Measurements from ENCODE around the gene FUT6.
A peak's percentile ranks its signal among the peaks of the same experiment; 100 is the strongest.

Gene FUT6

DNA sequence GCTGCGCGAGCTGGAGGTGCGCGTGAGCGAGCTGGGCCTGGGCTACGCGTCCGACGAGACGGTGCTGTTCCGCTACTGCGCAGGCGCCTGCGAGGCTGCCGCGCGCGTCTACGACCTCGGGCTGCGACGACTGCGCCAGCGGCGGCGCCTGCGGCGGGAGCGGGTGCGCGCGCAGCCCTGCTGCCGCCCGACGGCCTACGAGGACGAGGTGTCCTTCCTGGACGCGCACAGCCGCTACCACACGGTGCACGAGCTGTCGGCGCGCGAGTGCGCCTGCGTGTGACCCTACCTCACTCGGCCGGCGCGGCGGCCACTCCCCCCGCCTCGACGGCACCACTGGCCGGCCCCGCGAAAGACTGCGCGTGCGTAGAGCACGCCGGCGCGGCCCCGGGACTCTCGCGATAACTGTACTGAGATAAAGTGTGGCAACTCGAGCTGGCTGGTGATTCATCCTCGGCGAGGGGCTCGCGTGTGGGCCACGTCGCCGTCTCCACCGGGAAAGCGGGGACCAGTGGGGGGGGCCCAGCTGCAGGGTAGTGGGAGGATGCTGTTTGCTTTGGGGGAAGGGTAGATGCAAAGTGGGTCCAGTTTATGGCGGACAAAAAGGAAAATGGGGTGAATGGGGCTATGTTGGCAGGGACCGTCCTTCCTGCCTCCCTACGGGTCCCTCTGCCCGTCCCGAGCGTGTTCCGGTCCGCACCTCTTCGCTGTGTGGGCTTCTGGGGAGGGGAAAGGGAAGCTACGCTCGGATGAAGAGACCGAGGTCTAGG, 11.4 kb downstream of the FUT6 start:
- peak; percentile 86 for DNase-seq (ENCODE audit: low read depth, low spot score)

DNA sequence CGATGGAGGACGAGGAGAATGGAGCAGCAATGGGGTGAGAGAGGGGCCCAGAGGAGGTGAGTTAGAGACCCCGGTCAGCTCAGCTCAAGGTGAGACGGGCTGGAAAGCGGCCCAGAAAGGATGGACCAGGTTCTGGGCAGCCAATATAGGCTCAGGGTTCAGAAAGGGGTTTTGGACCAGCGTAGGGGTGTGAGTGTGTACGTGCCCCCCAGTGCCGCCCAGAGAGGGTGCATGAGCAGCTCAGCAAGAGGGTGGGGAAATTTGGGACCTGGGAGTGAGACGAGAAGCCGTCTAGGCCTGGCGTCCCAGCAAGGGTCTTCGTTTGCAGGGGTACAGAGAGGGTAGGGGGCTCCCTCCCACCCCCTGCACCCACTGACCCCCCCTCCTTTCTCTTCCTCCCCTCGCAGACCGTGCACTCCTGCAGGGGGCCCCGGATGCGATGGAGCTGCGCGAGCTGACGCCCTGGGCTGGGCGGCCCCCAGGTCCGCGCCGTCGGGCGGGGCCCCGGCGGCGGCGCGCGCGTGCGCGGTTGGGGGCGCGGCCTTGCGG, 12.1 kb downstream of the FUT6 start:
- no peak for DNase-seq (ENCODE audit: low read depth, low spot score)

DNA sequence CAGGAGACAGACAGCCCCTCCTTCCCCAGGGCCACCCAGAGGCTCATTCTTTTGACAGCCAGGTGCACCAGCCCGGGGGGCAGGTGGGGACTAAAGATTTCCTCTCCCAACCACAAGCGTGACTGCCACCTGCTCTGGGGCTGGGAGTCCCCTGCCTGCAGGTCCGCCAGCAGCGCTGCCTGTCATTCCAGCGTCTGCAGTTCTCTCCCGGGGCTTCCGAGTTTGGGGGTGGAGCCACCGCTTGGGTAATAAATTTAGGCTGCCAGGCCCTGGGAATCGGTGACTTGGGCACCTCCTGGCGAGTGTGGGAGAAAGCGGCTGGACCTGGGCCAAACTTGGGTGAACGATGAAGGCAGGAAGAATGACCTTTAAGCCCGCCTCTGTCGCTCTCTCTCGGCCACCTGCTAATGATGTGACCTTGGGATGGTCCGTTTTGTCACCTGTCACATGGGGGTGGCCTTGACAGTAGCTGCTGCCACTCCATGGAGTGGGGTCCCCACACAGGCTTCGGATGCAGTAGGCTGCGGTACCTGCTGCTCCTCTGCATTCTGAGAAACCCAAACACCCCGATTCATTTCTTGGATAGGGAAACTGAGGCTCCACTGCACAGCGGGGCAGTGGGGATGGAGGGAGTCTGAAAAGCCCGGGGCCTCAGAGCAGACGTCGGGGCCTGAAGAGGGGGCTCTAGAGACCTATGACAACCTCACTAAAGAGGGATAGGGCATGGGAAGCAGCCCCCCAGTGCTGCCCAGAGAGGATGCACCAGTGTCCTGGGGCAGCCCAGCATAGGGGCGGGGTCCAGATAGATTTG, 12.8 kb downstream of the FUT6 start:
- DNase-seq (ENCODE audit: low read depth, low spot score): no peak

DNA sequence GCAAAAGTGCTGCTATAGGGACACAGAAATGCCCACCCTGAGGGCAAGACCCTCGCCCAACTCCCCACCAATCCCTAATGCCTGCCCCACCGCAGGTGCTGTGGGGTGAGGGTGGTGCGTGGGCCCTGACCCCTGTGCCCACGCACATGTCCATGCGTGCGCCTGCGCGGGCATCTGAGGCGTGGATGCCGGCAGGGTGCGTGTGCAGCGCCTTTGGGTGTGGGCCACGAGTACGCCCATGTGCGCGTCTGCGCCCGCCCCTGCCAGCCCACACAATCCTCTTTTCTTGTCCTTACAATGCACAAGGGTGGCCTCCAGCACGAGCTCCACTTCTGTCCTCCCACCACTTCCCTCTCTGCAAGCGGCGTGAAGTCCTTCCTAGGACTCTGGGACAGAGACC, 14.3 kb downstream of the FUT6 start:
- no peak for DNase-seq (ENCODE audit: low read depth, low spot score)

DNA sequence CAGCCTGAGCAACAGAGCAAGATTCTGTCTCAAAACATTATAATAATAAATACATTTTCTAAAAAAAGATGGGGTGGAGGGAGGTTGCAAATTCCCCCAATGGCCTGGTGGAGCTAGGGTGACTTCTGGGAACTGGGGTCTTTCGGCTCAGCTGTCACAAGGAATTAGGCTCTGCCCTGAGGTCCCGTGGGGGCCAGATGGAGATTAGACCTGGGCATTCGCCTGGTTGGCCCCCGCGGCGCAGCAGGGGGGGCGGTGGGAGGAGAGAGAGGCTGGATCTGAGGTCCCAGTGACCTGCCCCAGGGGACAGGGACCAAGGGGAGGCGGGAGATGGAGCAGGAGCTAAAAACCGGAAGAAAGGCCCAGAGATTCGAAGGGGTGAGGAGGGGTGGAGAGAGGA, 14.8 kb downstream of the FUT6 start:
- DNase-seq (ENCODE audit: low read depth, low spot score): no peak

DNA sequence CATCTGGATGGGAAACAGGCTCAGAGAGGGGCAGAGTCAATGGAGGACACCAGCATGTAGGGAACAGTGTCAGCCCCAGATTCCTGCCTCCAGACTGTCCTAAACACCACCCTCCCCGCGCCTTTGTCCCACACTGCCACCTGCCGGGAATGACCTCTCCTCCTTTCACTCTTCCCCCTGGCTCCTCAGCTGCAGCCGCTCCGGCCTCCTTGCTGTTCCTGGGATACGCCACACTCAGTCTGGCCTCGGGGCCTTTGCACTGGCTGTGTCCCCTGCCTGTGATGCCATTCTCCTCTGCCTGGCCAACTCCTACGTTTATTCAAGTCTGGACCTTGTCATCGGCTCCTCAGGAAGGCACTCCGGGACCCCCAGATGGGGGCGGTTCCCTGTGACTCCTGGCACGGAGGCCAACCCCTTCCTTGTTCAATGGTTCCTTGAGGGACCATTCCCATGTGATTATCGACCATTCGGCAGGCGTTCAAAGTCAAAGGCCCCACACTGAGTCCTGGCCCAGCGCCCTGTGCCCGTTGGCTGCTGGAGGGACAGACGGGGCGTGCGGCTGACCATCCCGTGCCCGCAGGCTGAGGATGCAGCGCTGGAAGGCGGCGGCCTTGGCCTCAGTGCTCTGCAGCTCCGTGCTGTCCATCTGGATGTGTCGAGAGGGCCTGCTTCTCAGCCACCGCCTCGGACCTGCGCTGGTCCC, 15.8 kb downstream of the FUT6 start:
- DNase-seq (ENCODE audit: low read depth, low spot score): no peak

DNA sequence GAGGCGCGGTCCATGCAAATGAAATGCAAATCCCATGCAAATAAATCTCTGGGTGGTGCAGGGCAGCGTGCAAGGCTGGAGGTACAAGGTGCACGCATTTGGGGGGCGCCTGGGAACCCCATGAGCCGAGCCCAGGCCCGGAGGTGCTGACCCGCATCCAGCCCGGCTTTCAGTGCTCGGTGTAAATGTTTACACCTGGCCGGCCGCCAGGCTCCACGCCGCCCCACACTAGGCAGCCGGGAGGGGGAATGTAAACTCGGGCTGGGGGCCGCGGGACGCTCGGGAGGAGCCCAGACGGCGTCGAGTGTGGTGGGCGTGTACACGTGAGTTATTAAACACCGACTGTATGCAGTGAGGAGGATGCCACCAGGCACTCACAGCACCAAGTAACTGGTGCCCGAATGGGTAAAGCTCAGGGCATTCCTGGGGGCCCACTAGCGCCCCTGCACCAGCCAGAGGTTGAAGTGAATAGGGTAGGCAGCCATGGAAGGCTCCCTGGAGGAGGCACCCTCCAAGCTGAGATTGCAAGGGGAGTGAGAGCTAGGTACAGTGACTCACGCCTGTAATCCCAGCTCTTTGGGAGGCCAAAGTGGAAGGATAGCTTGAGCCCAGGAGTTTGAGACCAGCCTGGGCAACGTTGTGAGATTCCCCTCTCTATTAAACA, 17.2 kb downstream of the FUT6 start:
- DNase-seq (ENCODE audit: low read depth, low spot score): no peak

DNA sequence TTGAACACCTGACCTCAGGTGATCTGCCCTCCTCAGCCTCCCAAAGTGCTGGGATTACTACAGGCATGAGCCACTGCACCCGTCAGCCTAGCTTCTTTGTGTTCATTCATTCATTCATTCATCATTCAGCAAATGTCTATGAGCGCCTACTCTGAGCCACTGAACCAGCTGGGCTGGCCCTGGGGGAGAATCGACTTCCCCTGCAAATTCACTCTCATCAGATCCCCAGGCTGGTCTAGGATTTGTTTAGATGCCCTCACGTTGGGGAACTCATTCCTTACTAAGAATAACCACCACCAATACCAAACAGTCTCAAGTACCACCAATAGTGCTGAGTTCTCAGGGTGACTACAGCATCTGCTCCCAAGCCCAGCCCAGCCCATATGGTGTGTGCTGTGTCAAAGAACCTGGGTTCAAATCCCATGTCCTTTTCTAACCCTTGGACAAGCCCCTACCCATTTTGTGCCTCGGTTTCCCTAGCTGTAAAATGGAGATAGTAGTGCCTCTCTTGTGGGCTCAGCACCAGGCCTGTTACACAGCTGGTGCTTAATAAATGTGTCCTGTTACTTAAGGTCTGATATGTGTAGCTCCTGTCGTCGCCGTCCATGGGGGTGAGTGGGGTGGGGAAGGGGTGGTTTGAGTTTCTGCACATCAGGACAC, 17.9 kb downstream of the FUT6 start:
- no peak for DNase-seq (ENCODE audit: low read depth, low spot score)

DNA sequence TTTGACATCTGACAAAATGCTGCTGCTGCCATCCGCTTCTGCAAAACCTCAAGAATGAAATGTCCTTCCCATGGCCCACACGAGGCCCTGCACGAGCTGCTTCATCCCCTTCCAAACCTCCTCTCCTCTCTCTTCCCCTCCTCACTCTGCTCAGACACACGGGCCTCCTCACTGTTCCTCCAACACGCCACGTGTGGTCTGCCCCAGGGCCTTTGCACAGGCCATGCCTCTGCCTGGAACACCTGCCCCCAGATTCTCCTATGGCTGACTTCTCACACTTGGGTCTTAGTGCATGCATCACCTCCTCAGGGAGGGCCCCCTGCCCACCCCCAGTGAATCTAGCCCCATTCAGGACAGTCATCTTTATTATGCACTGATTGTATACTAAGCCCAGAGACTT, 18.7 kb downstream of the FUT6 start:
- DNase-seq (ENCODE audit: low read depth, low spot score): no peak

DNA sequence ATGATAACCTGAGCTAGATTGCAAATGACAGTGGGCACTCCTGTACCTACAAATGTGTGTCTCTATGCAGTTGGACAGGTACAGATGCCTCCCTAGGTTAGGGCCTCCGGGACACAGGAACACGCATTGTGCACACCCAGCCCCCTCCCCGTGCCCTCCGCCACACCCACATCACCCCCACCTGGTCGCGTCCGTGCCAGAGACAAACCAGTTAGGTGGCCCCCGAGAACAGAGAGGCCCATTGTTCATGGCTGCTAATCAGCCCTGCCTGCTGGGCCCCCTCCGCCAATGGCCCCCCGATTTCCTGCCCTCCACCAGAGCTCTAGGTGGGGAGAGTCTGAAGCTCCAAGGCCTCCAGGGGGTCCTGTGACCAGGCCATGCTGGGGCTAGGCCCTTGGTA, 20.9 kb downstream of the FUT6 start:
- DNase-seq (ENCODE audit: low read depth, low spot score): no peak

DNA sequence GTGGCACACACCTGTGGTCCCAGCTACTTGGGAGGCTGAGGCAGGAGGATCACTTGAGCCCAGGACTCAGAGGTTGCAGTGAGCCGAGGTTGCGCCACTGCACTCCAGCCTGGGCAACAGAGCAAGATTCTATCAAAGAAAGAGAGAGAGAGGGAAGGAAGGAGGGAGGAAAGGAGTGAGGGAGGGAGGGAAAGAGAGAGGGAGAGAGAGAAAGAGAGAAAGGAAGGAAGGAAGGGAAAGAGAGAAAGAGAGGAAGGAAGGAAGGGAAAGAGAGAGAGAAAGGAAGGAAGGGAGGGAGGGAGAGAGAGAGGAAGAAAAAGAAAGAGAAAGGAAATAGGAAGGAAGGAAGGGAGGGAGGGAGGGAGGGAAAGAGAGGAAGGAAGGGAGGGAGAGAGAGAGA, 22.3 kb downstream of the FUT6 start:
- DNase-seq (ENCODE audit: low read depth, low spot score): no peak

DNA sequence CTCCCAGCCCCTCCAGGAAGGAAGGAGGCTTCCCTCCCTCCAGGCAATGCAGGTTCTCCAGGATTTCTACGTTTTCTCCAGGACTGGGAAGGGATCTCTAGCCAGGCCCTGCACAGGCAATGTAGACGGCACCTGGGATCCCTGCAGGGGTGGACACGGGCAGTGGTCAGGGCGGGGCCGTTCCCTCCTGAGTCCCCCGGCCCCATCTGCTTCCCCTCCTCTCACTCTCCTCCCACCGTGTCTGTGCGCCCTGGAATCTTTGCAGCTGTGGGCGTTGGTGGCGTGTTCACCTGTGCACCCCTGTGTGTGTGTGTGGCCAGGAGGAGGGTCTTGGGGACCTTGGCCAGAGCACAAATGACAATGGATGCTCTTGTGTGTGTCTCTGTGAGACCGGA, 24.7 kb downstream of the FUT6 start:
- no peak for DNase-seq (ENCODE audit: low read depth, low spot score)

DNA sequence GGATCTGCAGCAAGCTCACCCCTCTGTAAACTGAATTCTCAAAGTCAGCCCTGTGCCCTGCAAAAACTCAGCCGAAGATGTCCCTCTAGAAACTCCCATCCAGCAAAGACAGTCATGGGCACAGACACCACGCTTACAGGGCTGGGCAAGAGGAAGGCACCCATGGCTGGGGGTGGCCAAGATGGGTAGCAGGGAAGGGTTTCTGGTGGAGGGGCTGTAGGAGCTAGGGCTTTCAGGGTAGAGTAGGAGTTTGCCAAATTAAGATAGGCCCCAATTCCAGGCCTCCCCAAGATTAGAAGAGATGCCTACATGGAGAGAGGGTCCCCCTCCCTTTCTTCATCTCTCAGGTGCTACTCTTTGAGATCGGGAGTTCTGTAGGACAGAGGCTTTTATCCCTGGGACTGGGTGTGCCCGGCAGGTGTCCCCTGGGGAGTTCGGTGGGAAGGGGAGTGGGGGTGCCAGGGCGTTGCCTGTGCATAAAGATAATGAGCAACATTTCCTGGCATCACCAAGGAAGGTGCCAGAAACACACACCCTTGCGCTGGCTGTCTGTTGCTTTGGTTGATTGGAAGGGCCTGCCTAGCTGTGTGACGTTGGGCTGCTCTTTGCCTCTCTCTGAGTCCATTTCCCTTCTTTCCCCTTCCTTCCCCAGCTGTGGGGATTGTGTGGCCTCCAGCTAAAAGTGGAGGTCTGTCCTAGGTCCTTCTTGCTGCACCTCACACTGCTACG, 25.2 kb downstream of the FUT6 start:
- DNase-seq (ENCODE audit: low read depth, low spot score): no peak

DNA sequence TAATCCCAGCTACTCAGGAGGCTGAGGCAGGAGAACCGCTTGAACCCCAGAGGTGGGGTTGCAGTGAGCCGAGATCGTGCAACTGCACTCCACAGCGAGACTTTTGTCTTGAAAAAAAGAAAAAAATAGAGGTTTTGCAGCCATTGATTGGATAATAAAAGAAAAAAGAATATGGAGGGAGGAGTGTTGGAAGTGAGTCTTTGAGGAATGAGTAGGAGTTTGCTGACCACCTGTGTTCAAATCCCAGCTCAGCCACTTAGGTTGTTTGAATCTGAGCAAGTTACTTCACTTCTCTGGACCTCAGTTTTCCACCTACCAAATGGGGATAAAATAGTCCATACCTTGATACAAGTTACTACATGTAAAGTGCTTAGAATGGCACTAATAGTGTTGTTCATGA, 28.4 kb downstream of the FUT6 start:
- DNase-seq (ENCODE audit: low read depth, low spot score): no peak

DNA sequence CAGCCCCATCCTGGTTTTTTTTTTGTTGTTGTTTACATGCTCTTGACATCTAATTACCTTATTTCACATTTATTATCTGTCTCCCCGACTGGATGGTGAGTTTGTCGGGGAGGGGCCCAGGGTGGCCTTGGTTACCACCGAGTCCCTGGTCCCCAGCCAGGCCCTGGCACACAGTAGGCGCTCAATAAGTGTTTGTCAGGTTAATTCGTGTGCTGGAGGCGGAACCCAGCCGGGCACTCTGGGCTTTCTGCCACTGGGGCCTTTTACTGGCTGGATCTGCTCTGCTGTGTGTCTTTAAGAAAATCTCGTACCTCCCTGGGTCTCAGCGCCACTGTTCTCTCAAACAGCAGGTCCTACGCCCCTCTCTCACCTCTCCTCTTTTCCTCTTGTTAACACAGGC, 30.0 kb downstream of the FUT6 start:
- no peak for DNase-seq (ENCODE audit: low read depth, low spot score)

DNA sequence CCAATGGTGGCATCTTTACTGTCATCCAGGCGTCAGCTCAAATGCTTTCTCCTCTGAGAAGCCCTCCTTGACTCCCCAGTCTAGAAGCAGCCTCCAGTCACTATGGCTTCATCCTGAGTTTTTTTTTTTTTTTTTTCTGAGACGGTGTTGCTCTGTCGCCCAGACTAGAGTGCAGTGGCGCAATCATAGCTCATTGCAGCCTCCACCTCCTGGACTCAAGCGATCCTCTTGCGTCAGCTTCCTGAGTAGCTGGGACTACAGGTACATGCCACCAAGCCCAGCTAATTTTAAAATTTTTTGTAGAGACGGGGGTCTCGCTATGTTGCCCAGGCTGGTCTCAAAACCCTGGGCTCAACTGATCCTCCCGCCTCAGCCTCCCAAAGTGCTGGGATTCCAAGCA, 30.4 kb downstream of the FUT6 start:
- no peak for DNase-seq (ENCODE audit: low read depth, low spot score)

DNA sequence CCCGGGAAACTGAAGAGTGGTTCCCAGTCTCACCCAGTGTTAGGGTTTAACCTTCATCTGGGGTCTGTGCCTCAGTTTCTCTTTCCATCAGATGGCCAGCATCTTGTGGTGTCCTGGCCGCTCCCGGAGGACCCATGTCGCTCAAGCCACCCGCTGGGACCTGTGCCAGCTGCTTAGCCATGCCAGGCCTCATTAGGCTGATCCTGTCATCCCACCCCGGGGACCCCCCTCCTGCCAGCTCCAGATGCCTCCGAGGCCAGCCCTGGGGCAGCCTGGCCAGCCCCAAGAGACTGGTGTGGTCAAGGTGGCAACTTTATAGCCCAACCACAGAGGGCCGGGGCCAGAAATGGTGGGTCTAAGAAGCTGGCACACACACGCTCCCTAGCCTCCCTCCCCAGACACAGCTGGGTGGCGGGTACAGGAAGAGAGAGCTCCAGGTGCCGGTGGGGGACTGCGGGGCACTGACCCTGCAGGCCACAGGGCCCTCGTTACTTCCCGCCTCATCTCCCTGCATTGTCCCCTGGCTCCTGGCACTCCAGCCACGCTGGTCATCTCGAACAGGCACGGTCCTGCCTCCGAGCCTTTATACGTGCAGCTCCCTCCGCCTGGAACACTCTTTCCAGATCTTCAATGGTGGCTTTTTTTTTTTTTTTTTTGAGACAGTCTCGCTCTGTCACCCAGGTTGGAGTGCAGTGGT, 31.2 kb downstream of the FUT6 start:
- no peak for DNase-seq (ENCODE audit: low read depth, low spot score)

DNA sequence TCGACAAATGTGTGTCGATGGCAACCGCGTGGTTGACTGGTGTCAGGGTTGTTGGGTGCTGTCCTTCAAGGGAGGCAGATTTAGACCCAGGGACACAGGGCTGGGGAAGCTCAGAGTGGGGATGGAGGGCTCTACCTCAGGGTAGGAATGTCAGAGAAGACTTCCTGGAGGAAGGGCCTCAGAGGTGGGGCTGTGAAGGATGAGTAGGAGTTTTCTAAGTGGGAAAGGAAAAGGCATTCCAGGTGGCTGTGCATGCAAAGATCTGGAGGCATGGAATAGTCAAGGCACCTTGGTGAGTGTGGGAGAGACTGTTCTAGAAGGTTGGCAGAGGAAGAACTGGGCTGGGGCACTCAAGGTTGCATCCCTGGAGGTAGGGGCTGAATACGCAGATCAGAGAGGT, 32.6 kb downstream of the FUT6 start:
- no peak for DNase-seq (ENCODE audit: low read depth, low spot score)

DNA sequence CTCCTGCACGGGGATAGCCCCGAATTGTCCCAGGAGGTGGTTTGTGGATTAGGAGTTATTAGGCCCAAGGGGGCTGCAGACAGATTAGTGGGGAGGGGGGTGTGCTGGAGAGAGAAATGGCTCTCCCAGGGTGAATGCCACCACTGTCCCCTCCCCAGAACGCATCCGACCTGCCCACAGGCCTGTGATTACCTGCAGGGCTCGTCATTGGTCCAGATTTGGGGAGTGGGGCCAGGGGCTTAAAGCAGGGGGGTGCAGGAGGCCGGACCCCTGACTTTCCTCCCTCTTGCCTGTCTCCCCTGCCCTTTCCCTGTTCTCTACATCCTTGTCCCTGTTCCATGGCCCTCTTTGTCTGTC, 33.4 kb downstream of the FUT6 start:
- no peak for DNase-seq (ENCODE audit: low read depth, low spot score)
